Retinal pigment epithelial cell (primary cell): ENCODE measurements around the gene CTPS2.

Experiments used
- DNase-seq: peaks from one replicate; pipeline ENCODE4 v3.0.0-alpha.2; 2010; ENCODE audit warnings: low read depth
- H3K4me3 ChIP-seq: 2 replicates; pipeline ENCODE4 v1.5.1; 2011; ENCODE audit warnings: mild to moderate bottlenecking, low read length, control low read depth, moderate library complexity
- TF ChIP-seq, protein P1 (sequence below): conservative IDR thresholded peaks from 2 replicates; pipeline ENCODE4 v1.5.1; 2011; ENCODE audit warnings: low read depth, low read length, control low read depth, inconsistent platforms

Gene CTPS2

DNA sequence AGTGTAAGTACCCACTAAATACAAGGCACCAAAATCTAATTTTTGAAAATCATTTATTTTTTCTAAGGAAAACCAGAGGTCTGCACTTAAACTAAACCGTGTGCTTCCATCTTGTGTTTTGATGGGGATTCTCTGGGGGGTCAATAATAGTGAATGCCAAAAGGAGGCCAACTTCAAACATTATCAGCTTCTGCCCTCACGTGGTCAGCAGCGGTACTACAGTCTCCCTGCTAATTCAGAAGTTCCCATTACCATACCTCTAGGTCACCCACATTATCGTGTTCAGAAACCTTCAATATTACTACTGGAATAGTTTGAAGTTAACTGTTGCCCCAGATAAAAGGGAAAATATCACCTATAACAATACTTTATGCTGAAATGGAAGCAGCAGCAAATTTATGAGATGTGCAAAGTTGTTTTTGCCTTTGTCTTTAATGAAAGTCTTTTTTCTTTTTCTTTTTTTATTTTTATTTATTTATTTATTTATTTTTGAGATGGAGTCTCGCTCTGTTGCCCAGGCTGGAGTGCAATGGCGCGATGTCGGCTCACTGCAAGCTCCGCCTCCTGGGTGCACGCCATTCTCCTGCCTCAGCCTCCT, 17.3 kb downstream of the CTPS2 start:
- no peak overlapping the region for H3K4me3 ChIP-seq
- DNase-seq = no peak
- TF ChIP-seq, protein P1, sequence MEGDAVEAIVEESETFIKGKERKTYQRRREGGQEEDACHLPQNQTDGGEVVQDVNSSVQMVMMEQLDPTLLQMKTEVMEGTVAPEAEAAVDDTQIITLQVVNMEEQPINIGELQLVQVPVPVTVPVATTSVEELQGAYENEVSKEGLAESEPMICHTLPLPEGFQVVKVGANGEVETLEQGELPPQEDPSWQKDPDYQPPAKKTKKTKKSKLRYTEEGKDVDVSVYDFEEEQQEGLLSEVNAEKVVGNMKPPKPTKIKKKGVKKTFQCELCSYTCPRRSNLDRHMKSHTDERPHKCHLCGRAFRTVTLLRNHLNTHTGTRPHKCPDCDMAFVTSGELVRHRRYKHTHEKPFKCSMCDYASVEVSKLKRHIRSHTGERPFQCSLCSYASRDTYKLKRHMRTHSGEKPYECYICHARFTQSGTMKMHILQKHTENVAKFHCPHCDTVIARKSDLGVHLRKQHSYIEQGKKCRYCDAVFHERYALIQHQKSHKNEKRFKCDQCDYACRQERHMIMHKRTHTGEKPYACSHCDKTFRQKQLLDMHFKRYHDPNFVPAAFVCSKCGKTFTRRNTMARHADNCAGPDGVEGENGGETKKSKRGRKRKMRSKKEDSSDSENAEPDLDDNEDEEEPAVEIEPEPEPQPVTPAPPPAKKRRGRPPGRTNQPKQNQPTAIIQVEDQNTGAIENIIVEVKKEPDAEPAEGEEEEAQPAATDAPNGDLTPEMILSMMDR = peak; percentile 97

DNA sequence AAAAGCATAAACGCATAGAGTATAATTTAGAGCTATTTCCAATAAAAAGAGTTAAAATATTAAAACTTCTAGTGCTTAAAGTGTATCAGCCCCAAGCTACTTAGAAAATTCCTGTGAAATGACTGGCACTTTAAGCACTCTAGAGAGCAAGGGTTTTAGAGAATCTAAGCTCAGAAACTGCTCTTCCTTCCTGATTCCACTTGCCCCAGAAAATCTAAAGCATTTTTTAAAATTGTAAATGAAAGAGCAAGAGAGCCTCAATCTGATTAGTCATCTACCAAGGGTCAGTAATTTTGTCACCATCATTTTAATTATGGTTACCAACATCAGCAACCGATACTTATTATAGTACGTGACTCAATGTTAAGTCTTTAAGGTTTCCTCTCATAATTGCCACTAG, 25.0 kb downstream of the CTPS2 start:
- DNase-seq = peak; percentile 44
- TF ChIP-seq, protein P1 = no peak
- no peak overlapping the region for H3K4me3 ChIP-seq

DNA sequence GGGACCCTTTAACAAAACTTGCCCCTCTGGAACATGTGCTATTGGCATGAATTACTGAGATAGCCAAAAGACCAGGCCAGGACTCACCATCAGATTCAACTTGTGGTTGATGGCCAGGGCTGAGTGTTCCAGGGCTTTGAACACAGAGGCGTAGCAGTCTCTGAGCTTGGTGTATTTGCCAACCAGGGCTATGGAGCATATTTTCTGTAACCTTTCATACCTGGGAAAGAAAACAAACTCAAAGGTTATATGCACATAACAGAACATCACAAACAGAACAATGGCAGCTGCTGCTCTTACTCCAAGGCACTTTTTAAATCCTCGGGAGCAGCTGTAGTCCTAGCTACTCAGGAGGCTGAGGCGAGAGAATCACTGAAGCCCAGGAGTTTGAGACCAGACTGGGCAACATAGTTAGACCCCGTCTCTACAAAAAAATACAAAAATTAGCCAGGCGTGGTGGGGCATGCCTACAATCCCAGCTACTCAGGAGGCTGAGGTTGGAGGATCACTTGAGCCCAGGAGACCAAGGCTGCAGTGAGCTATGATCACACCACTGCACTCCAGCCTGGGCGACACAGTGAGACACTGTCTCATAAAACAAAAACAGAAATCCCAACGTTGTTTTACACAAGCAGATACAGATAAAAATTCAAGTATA, 29.3 kb downstream of the CTPS2 start:
- TF ChIP-seq, protein P1 = no peak
- DNase-seq = no peak
- H3K4me3 ChIP-seq = no peak overlapping the region

DNA sequence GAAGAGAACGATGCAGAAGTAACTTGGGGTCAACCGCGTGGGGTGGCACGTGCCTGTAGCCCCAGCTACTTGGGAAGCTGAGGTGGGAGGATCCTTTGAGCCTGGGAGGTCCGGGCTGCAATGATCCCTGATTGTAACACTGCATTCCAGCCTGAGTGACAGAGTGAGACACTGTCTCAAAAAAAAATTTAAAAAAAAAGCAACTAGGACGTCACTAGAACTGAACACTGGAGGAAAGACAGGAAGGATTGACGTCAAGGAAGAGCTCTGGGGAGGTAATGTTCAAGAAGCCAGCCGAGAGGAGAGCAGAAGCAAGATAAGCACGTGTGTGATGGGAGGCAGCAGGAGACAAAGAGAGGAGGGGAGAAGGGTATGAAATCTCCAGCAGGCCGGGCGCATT, 33.8 kb downstream of the CTPS2 start:
- no peak for DNase-seq
- no peak overlapping the region for H3K4me3 ChIP-seq
- TF ChIP-seq, protein P1 = no peak

DNA sequence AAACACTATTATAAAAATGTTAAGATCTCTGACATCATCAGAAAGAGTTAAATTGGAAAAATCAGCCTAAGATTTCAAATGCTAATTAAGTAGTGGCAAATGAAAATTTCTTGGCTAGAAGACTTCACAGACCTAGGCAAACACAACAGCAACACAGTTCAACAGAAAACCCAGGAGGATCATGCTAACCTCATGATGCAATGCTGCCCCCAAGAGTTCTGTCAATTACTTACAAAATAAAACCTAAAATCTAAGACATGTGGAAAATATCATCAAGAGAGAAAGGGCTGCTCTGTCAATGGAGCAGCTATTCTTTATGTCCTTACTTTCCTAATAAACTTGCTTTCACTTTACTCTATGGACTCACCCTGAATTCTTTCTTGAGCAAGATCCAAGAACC, 41.5 kb downstream of the CTPS2 start:
- TF ChIP-seq, protein P1 = peak; percentile 37
- H3K4me3 ChIP-seq = no peak overlapping the region
- DNase-seq = no peak

DNA sequence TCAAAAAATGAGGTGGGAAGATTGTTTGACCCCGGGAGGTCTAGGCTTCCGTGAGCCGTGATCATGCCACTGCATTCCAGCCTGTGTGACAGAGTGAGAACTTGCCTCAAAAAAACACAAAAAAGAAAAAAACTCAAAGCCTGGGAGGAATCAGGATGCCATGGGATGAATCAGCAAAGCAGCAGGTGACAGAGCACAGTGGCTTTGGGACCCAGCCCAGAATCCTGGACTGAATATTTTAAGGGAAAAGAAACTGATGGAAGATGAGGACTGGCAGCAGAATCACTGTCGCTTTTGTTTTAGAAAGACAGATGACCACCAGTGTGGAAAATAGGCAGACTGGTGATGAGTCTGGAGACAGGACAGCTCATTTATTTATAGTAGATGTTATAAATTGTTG, 45.9 kb downstream of the CTPS2 start:
- no peak for DNase-seq
- no peak overlapping the region for H3K4me3 ChIP-seq
- TF ChIP-seq, protein P1 = no peak

DNA sequence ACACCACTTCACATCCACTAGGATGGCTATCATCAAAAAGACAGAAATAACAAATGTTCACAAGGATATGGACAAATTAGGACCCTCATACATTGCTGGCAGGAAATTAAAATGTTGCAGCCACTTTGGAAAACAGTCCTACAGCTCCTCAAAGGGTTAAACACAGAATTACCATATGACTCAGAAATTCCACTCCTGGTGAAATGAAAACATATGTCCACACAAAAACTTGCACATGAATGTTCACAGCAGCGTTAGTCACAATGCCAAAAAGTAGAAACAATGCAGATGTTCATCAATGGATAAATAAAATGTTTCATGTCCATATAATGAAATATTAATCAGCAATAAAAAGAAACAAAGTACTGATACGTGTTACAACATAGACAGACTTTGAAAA, 47.4 kb downstream of the CTPS2 start:
- no peak for DNase-seq
- no peak overlapping the region for H3K4me3 ChIP-seq
- TF ChIP-seq, protein P1 = no peak
